Measurements from ENCODE around the gene OR2D3.
"Not testable (repeated sequence)": the region's sequence is repeated elsewhere in the genome, so short reads cannot be mapped to it uniquely, and the experiment has no call there.

Gene OR2D3

DNA sequence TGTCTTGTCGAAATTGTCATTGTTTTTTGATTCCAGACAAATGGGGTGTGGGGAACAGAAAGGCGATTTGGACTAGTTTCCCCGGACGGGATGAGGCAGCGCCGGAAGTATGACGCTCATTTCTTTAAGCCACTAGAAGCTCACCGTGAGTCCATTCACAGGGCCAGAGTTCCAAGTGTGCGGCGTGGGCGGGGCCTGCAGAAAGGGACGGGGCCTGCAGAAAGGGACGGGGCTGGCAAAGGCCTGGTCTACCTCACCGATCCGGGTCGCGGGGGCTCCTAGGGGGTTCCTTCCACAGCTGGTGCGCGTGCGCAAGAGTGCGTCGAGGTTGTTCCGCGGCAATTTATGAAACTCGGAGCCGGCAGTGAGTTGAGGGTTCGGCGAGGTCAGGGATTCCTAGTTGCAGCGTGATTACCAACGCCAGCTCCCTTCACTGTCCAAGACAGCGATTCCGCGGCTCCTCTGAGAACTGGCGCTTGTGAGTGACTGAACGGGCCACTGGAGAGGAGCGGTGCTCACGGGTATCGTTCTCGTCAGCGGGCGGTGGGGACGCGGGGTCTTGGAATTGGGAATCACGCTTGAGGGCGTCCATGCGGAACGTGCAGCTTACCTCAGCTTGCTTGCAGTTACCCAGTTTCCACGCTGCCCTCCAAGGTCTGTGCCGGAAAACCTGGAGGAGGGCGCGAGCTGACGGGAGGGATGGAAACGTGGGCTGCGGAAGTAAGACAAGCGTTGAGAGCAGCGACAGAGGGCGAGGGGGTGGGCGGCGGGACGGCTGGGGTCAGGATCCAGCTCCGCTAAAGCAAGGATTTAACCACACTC, 5.6 kb downstream of the OR2D3 start, which contains the start of gene ZNF215:
Gene ZNF215 (plus strand): TSS at position 219 of the 822 bp plus-strand sequence. CDS start 5,847 bp downstream, outside the sequence.
- intact Hi-C loops (cut with DNase I): no loop called here
- DNase-seq: peak in 41 of 42 donors; percentile 30 to 80 (median 59)

DNA sequence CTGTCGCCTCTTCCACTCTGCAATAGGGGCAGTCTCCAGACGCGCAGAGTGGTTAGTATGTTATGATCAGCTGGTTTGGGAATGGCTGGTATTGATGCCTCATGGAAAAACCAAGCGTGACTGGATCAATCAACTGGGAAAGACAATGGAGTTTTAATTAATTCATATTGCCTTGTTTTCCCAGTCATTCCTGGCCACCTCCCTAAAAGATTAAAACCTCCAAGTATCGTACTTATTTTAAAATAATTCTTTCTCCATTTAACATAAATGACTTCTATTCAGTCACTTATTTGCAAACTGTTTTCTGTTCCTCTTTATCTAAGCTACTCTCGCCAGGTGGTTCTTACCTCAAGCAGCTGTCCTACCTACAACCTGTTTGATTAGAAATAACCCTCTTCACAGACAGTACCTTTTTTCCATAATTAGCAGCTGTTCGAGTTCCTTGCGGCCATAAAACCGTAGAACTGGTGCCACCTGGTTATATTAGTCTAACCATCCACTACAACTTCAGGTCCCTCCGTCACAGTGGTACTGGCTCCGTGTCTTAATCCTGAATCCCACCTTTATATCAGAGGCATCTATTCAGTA, 6.3 kb downstream of the OR2D3 start:
- DNase-seq: no peak
- intact Hi-C loops (cut with DNase I): no loop called here

DNA sequence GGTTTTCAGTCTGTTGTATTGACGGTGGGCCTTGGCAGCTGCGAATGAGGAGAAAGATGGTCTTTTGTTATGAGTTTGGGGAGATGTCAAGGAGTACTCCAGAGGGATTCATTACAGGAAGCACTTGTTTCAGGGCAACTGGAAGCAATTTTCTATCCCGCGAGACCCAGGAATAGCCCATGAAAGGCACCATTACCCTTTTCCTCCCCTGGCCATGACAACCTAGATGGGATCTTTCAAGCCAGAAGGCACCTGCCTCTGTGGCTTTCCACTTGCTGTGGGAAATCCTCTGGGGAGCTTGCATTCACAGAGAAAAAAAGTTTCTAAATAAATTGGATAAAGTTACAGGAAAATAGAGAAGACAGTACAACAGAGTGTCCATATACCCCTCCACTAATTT, 8.1 kb downstream of the OR2D3 start:
- intact Hi-C loops (cut with DNase I): no loop called here
- DNase-seq: no peak

DNA sequence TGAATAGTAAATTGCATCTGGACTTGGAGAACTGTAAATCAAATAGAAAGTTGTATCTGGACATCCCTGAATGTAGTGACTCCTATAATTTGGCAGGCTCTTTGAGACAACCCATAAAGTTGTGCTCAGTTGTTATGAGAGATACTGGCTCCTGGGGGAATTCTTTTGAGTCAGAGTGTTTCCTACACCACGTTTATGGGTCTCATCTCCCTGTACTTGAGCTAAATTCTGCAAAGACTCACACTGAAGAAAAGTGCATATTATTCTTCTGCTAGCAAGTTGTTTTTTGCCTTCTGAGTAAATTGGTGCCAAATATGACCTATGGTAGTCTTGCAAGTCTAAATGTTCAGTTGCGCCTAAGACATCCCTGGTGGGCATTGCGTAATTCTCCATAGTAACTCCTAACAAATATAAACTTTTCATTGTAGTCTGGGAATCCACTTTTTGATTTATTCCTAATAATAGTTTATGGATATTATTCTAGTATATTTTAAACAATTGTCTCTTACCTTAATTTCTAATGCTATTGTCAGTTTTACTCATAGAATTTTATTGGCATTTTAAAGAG, 10.4 kb downstream of the OR2D3 start:
- intact Hi-C loops (cut with DNase I): no loop called here
- DNase-seq: no peak

DNA sequence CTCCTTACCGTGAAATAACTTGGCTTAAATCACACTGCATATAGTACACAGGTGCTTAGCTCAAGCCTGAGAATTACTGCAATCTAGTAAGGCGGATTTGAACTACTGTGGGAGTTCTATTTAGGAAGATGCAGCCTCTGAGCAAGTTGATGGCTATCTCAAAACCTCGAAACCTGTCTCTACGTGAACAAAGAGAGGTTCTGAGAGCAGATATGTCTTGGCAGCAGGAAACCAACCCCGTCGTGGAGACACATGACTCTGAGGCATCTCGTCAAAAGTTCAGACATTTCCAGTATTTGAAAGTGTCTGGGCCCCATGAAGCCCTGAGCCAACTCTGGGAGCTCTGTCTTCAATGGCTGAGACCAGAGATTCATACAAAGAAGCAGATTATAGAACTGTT, 11.3 kb downstream of the OR2D3 start:
- intact Hi-C loops (cut with DNase I): no loop called here
- DNase-seq: no peak

DNA sequence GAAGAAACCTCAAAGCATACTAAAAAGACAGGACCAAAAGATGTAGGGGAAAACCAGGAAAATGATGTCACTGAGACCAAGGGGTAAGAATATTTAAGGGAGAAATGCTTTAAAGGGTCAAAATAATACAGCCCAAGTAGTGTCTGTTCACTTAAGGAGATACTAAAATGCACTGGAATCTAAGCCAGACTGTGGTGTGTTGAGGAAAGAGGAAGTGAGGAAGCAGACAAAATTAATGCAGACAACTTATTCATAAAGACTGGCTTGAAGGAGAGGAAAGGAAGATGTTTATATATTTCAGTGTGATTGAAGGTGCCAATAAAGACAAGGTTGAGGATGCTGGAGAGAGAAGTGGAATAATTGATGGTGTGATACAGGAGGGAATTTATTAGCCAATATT, 21.2 kb downstream of the OR2D3 start:
- intact Hi-C loops (cut with DNase I): no loop called here
- DNase-seq: no peak

DNA sequence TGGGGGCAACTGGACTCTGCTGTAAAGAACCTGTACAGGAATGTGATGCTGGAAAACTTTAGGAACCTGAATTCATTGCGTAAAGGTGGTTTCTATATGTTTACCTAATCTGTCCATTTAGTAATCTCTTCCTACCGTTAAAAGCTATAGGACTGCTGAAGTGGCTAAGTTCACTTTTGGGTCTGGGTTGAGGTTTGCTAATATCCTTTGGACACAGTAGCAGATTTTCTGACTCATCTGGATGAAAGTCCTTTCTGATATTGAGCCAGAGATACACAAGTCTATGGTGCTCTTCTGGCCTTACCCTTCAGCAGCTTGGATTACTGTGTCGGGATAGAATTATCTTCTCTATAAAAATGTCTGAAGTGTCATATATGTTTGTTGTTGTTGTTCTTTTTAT, 22.3 kb downstream of the OR2D3 start:
- DNase-seq: no peak
- intact Hi-C loops (cut with DNase I): no loop called here

DNA sequence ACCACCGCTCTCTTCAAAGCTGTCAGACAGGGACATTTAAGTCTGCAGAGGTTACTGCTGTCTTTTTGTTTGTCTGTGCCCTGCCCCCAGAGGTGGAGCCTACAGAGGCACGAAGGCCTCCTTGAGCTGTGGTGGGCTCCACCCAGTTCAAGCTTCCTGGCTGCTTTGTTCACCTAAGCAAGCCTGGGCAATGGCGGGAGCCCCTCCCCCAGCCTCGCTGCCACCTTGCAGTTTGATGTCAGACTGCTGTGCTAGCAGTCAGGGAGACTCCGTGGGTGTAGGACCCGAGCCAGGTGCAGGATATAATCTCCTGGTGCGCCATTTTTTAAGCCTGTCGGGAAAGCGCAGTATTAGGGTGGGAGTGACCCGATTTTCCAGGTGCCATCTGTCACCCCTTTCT, 33.4 kb downstream of the OR2D3 start:
- intact Hi-C loops (cut with DNase I); DNase-seq: not testable (repeated sequence)

DNA sequence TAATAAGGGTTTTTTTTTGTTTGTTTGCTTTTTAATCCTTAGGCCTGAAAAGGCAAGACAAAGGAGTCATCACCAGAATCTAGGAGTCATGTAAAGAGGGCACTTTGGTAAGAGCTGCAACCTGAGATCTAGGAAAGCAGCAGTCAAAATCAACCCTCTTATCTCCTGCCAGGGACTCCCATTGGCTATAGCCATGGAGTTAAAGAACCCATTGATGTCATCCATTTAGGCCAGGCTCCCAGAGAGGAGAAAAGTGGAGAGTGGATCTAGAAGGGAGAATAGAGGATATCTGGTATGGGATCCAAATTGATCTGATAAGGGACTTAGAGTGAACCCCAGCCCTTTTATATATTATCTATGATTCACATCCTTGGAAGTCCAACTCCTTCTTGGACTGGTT, 41.3 kb downstream of the OR2D3 start:
- intact Hi-C loops (cut with DNase I): no loop called here
- no peak for DNase-seq

DNA sequence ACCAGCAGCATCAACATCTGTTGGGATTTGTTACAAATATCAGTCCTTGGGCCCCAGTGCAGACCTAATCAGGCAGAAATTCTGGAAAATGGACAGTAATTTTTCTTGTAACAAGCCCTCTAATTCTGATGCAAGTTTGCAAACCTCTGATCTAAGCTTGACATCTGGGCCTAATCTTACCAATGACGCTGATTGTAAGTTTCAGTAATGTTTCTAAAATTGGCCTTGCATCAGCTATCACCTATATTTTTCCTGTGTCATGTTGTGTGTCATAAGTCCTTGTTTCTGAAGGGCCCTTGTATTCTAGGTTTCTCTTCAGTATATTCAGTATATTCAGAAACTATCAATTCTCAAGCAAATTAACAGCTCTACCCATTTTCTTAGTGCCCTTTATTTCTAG, 41.9 kb downstream of the OR2D3 start:
- intact Hi-C loops (cut with DNase I): no loop called here
- no peak for DNase-seq

DNA sequence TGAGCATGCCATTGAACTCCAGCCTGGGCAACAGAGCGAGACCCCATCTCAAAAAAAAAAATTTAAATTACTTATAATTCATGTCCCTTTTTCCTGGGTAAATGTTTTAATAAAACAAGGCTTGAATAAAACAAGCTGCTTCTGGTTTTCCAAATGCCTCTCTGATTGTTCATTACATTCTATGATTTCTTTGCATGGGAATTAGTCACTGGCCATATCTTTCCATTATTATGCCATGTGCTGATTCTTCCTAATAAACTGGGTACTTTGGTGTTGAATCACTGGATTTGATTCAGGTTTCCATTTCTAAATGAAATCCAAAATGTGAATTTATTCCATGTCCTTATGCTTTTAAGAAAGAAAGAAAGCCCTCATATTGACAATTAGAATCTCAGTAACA, 48.0 kb downstream of the OR2D3 start:
- no peak for DNase-seq
- intact Hi-C loops (cut with DNase I): no loop called here

DNA sequence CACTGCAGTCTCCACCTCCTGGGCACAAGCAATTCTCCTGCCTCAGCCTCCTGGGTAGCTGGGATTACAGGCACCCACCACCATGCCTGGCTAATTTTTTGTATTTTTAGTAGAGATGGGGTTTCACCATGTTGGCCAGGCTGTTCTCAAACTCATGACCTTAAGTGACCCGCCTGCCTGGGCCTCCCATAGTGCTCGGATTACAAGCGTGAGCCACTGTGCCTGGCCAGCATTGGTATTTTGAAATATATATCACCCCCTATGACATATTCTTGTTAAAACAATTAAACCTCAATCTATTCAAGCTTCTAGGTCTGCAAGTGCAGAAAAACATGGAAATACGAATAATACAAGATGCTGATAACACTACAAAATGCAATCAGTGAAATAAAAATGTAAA, 49.1 kb downstream of the OR2D3 start:
- DNase-seq; intact Hi-C loops (cut with DNase I): not testable (repeated sequence)
